HCT116 (cell line): ENCODE data around the gene DLG2. TPM values are rescaled to one million over a fixed set of nuclear protein-coding genes. Genes with fewer than 3 reads are reported as not detected.

Source experiments
- ATAC-seq: fragments of 200-7000 bp; cut with Tn5 transposase; 2 replicates; pipeline ENCODE4 v1.9.1; 2020; ENCODE audit warnings: mild to moderate bottlenecking, moderate library complexity
- BruUV-seq: library from RNA; stranded (reverse); fragments of 400-500 nt; replicated peaks from 2 replicates; lab custom pipeline; 2021; lab: Mats Ljungman, UMichigan
- CTCF ChIA-PET: fragments of 300-600 bp; sonication (Branson Sonifier 250); formaldehyde crosslinking; loops from one replicate; lab custom pipeline; 2021; ENCODE audit warnings: antibody characterized with exemption; lab: Charles Lee
- POLR2A ChIA-PET: fragments of 300-600, 350-600 bp; sonication (Branson Sonifier 250); formaldehyde crosslinking; loops from one replicate; lab custom pipeline; 2021; ENCODE audit warnings: antibody characterized with exemption; lab: Charles Lee
- RAD21 ChIA-PET, 2 experiments: fragments of 300-600 bp; sonication (Branson Sonifier 250); formaldehyde crosslinking; loops; one replicate each; lab custom pipeline; 2023; ENCODE audit warnings: low total read pairs in 2 of 2; ENCODE audit not compliant: uncharacterized antibody in 2 of 2, unreplicated experiment in 2 of 2, low non-redundant PET in 1 of 2; lab: Charles Lee
- DNase-seq: peaks from one replicate; pipeline ENCODE4 v3.0.0-alpha.2; 2010; ENCODE audit warnings: low read depth, low spot score
- H2AFZ ChIP-seq: fragments of 200-600 bp; shearing (Covaris generic), sonication (generic); 2 replicates; pipeline ENCODE4 v1.6.1; 2017; ENCODE audit warnings: low read depth, mixed run types, mixed read lengths, antibody characterized with exemption, low read length; ENCODE audit not compliant: poor library complexity, severe bottlenecking
- H3K27ac ChIP-seq: 2 replicates; pipeline ENCODE4 v1.5.1; 2012; ENCODE audit warnings: low read depth, low read length
- H3K27me3 ChIP-seq: fragments of 200-600 bp; sonication (generic); 2 replicates; pipeline ENCODE4 v1.6.1; 2016; ENCODE audit warnings: mixed run types, low read length, mixed read lengths; ENCODE audit not compliant: insufficient read depth
- H3K36me3 ChIP-seq, 2 experiments: fragments of 200-500 bp in 1 of 2; fragments of 200-600 bp in 1 of 2; sonication (Bioruptor generic) in 1 of 2; sonication (generic) in 1 of 2; 2 replicates each; pipeline versions ENCODE4 v1.5.1 to v1.6.1; 2014 to 2016; ENCODE audit warnings: low read length in 2 of 2, inconsistent platforms in 1 of 2, mixed read lengths in 1 of 2, mixed run types in 1 of 2; ENCODE audit not compliant: insufficient read depth in 2 of 2, control insufficient read depth in 1 of 2
- H3K4me1 ChIP-seq, 2 experiments: fragments of 200-600 bp in 1 of 2; sonication (generic) in 1 of 2; 2 replicates each; pipeline versions ENCODE4 v1.5.1 to v1.6.1; 2012 to 2017; ENCODE audit warnings: low read length in 2 of 2, inconsistent platforms in 1 of 2, mild to moderate bottlenecking in 1 of 2, mixed read lengths in 1 of 2, mixed run types in 1 of 2, moderate library complexity in 1 of 2; ENCODE audit not compliant: insufficient read depth in 2 of 2, control insufficient read depth in 1 of 2
- H3K4me2 ChIP-seq: fragments of 200-600 bp; sonication (generic); 2 replicates; pipeline ENCODE4 v1.6.1; 2017; ENCODE audit warnings: mixed run types, low read length, mixed read lengths
- H3K4me3 ChIP-seq, 2 experiments: fragments of 200-600 bp in 1 of 2; sonication (generic) in 1 of 2; replicated peaks in 1 of 2; 2 replicates each; pipeline ENCODE4 v1.5.1; 2011 to 2016; ENCODE audit warnings: low read length in 2 of 2, control low read depth in 1 of 2, low read depth in 1 of 2, mild to moderate bottlenecking in 1 of 2, mixed read lengths in 1 of 2, mixed run types in 1 of 2
- H3K79me2 ChIP-seq: fragments of 200-600 bp; sonication (generic); 2 replicates; pipeline ENCODE4 v1.6.1; 2017; ENCODE audit warnings: mild to moderate bottlenecking, mixed run types, low read length, moderate library complexity, mixed read lengths; ENCODE audit not compliant: insufficient read depth
- H3K9ac ChIP-seq: fragments of 200-600 bp; sonication (generic); 2 replicates; pipeline ENCODE4 v1.6.1; 2016; ENCODE audit warnings: low read length, mixed read lengths
- H3K9me2 ChIP-seq: fragments of 200-600 bp; sonication (generic), shearing (Covaris generic); 2 replicates; pipeline ENCODE4 v1.6.1; 2017; ENCODE audit warnings: mixed run types, mild to moderate bottlenecking, moderate library complexity; ENCODE audit not compliant: insufficient read depth
- H3K9me3 ChIP-seq, 2 experiments: fragments of 200-500 bp in 1 of 2; fragments of 200-600 bp in 1 of 2; sonication (Bioruptor generic) in 1 of 2; sonication (generic) in 1 of 2; 2 replicates each; pipeline ENCODE4 v1.6.1; 2014 to 2017; ENCODE audit warnings: low read length in 2 of 2, mixed read lengths in 2 of 2, inconsistent platforms in 1 of 2, low read depth in 1 of 2, mild to moderate bottlenecking in 1 of 2, mixed run types in 1 of 2, moderate library complexity in 1 of 2; ENCODE audit not compliant: control insufficient read depth in 1 of 2, insufficient read depth in 1 of 2
- H4K20me1 ChIP-seq: fragments of 200-600 bp; sonication (generic), shearing (Covaris generic); 2 replicates; pipeline ENCODE4 v1.6.1; 2017; ENCODE audit warnings: mixed run types, mild to moderate bottlenecking, moderate library complexity; ENCODE audit not compliant: insufficient read depth
- CBX3 ChIP-seq: IDR thresholded peaks from 2 replicates; pipeline ENCODE4 v1.6.1; 2012; ENCODE audit warnings: low read depth
- CEBPB ChIP-seq: IDR thresholded peaks from 2 replicates; pipeline ENCODE4 v1.6.1; 2012; ENCODE audit warnings: low read depth
- EGR1 ChIP-seq: IDR thresholded peaks from 2 replicates; pipeline ENCODE4 v1.6.1; 2012; ENCODE audit warnings: low read depth
- ELF1 ChIP-seq: IDR thresholded peaks from 2 replicates; pipeline ENCODE4 v1.6.1; 2012; ENCODE audit warnings: low read depth, borderline replicate concordance
- EZH2 ChIP-seq: fragments of 200-600 bp; sonication (generic); IDR thresholded peaks from 2 replicates; pipeline ENCODE4 v1.6.1; 2017; ENCODE audit warnings: antibody characterized with exemption, mixed run types
- FOSL1 ChIP-seq: IDR thresholded peaks from 2 replicates; pipeline ENCODE4 v1.6.1; 2012; ENCODE audit warnings: low read depth
- JUND ChIP-seq: IDR thresholded peaks from 2 replicates; pipeline ENCODE4 v1.6.1; 2012
- POLR2AphosphoS5 ChIP-seq: IDR thresholded peaks from 2 replicates; pipeline ENCODE4 v1.6.1; 2011; ENCODE audit warnings: mild to moderate bottlenecking, low read depth, low read length, moderate library complexity
- REST ChIP-seq: IDR thresholded peaks from 2 replicates; pipeline ENCODE4 v1.6.1; 2012; ENCODE audit warnings: low read depth
- SIN3A ChIP-seq: IDR thresholded peaks from 2 replicates; pipeline ENCODE4 v1.6.1; 2012; ENCODE audit warnings: low read depth
- SP1 ChIP-seq: IDR thresholded peaks from 2 replicates; pipeline ENCODE4 v1.6.1; 2012; ENCODE audit warnings: low read depth
- SRF ChIP-seq: IDR thresholded peaks from 2 replicates; pipeline ENCODE4 v1.6.1; 2012; ENCODE audit warnings: low read depth
- TCF7L2 ChIP-seq: IDR thresholded peaks from 2 replicates; pipeline ENCODE4 v1.7.0; 2011; ENCODE audit warnings: borderline replicate concordance, inconsistent platforms; ENCODE audit not compliant: insufficient read depth, insufficient read length; ENCODE audit errors: extremely low read depth
- YY1 ChIP-seq: IDR thresholded peaks from 2 replicates; pipeline ENCODE4 v1.6.1; 2011; ENCODE audit warnings: low read length, low read depth, moderate library complexity, mild to moderate bottlenecking; ENCODE audit not compliant: insufficient replicate concordance; ENCODE audit errors: extremely low read depth
- ZNF274 ChIP-seq: fragments of 200-500 bp; sonication (Bioruptor generic); IDR thresholded peaks from 2 replicates; pipeline ENCODE4 v1.6.1; 2014; ENCODE audit warnings: mild to moderate bottlenecking, low read depth, low read length, inconsistent platforms
- intact Hi-C: fragments of 100-400 bp; cut with micrococcal nuclease; formaldehyde crosslinking; loops from 2 replicates; pipeline ENCODE4 v1.10.0; 2022
- total RNA-seq: library from RNA; stranded (reverse); gene quantifications from one replicate; pipeline ENCODE4 v1.2.1, GENCODE V29; 2021; ENCODE audit not compliant: unreplicated experiment
- TF ChIP-seq, protein P1 (sequence below): IDR thresholded peaks from 2 replicates; pipeline ENCODE4 v1.6.1; 2011; ENCODE audit warnings: mild to moderate bottlenecking, low read length, moderate library complexity; ENCODE audit not compliant: insufficient replicate concordance; ENCODE audit errors: extremely low read depth

Gene DLG2
- total RNA-seq, 1 experiment from 2014 or later, result 2.4 TPM

- ATAC-seq (no peak), DNase-seq (no peak)
- Histone ChIP-seq H4K20me1 (no peaks in the 10 kb centered on the region; the same call in 1 of the 2 replicates), H3K27me3 (peaks cover 12% of the 10 kb centered on the region; the same call in 1 of the 2 replicates), H3K4me1 (no peaks in the 10 kb centered on the region), H3K27ac (no peak overlapping the region), H3K4me3 (no peak overlapping the region), H2AFZ (no peak overlapping the region), H3K9me2 (no peaks in the 10 kb centered on the region), H3K9me3 (no peaks in the 10 kb centered on the region), H3K36me3 (no peaks in the 10 kb centered on the region), H3K9ac (no peak overlapping the region), H3K4me2 (no peak overlapping the region), H3K79me2 (no peaks in the 10 kb centered on the region)
- no peak for TF ChIP-seq FOSL1
- no peak for TF ChIP-seq YY1
- no peak for TF ChIP-seq POLR2AphosphoS5
- no TSS peak for BruUV-seq
- intact Hi-C loops, result no loop called here
- CTCF ChIA-PET, result no interaction called here
- POLR2A ChIA-PET, result no interaction called here
- RAD21 ChIA-PET, result no interaction called here
Observed at GRCh38 chr11:84825106-84825660, 802.0 kb downstream of the DLG2 start.

DNA sequence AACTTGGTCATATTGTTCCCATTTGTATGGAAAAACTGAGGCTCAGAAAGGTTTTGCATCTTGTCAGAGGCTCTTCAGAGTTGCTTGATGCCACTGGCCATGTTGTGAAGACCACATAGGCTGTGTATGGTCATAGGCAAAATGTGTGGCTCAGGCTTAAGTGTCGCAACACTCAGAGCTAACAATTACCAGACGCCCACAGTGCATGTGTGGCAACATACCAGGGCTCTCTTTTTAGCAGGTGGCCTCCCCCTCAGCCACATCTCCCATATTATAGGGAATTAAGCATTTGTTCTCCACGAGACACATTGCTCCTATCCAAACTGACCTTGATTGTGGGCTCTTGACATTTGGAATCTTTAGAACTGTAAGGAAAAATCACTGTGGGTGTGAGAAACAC is 802.5 kb downstream of the DLG2 start:
- intact Hi-C loops, result no loop called here
- no peaks in the 10 kb centered on the region for H3K36me3 ChIP-seq
- no peaks in the 10 kb centered on the region for H3K4me1 ChIP-seq
- no peak for DNase-seq
- H4K20me1 ChIP-seq, result no peaks in the 10 kb centered on the region; the same call in 1 of the 2 replicates
- ChIA-PET POLR2A (no interaction called here), CTCF (no interaction called here), RAD21 (no interaction called here)
- no peak overlapping the region for H3K4me2 ChIP-seq
- TF ChIP-seq SP1, result no peak
- no peak for TF ChIP-seq REST
- TF ChIP-seq TCF7L2, result no peak
- TF ChIP-seq SIN3A, result no peak
- no peak for TF ChIP-seq CEBPB
- no peak for TF ChIP-seq YY1
- TF ChIP-seq SRF, result no peak
- TF ChIP-seq ZNF274, result no peak
- TF ChIP-seq CBX3, result no peak
- TF ChIP-seq JUND, result no peak
- no peak for TF ChIP-seq EGR1
- TF ChIP-seq, protein P1, sequence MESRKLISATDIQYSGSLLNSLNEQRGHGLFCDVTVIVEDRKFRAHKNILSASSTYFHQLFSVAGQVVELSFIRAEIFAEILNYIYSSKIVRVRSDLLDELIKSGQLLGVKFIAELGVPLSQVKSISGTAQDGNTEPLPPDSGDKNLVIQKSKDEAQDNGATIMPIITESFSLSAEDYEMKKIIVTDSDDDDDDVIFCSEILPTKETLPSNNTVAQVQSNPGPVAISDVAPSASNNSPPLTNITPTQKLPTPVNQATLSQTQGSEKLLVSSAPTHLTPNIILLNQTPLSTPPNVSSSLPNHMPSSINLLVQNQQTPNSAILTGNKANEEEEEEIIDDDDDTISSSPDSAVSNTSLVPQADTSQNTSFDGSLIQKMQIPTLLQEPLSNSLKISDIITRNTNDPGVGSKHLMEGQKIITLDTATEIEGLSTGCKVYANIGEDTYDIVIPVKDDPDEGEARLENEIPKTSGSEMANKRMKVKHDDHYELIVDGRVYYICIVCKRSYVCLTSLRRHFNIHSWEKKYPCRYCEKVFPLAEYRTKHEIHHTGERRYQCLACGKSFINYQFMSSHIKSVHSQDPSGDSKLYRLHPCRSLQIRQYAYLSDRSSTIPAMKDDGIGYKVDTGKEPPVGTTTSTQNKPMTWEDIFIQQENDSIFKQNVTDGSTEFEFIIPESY, result no peak
- no peak for TF ChIP-seq ELF1
- TF ChIP-seq EZH2, result no peak
- no peaks in the 10 kb centered on the region for H3K79me2 ChIP-seq
- H3K9me2 ChIP-seq, result no peaks in the 10 kb centered on the region
- no peak overlapping the region for H3K9ac ChIP-seq
- no TSS peak for BruUV-seq
- H2AFZ ChIP-seq, result no peak overlapping the region
- no peak for ATAC-seq
- no peak overlapping the region for H3K4me3 ChIP-seq
- no peaks in the 10 kb centered on the region for H3K9me3 ChIP-seq
- peaks cover 13% of the 10 kb centered on the region; the same call in 1 of the 2 replicates for H3K27me3 ChIP-seq
- no peak overlapping the region for H3K27ac ChIP-seq
